GM23338 (cell line): ENCODE results near the gene WBP4. TPM values are rescaled to one million over a fixed set of nuclear protein-coding genes. Genes with fewer than 3 reads are reported as not detected.
"Not testable (repeated sequence)": the region's sequence is repeated elsewhere in the genome, so short reads cannot be mapped to it uniquely, and the experiment has no call there.

Experiments used
- ATAC-seq: fragments of 200-7000 bp; cut with Tn5 transposase; 3 replicates; pipeline ENCODE4 v1.9.1; 2020
- DNase-seq: peaks from one replicate; pipeline ENCODE4 v3.0.0-alpha.2; 2015; ENCODE audit warnings: low spot score
- H2AFZ ChIP-seq: fragments of 200-600 bp; sonication (generic); 2 replicates; pipeline ENCODE4 v1.8.0; 2016; ENCODE audit warnings: antibody characterized with exemption, mild to moderate bottlenecking, moderate library complexity
- H3F3A ChIP-seq: fragments of 200-600 bp; sonication (generic); replicated peaks from 2 replicates; pipeline ENCODE4 v1.8.0; 2017; ENCODE audit warnings: antibody characterized with exemption, mixed run types, low read depth
- H3K27ac ChIP-seq: fragments of 200-600 bp; sonication (generic); 2 replicates; pipeline ENCODE4 v1.6.1; 2016; ENCODE audit warnings: low read depth
- H3K27me3 ChIP-seq: fragments of 200-600 bp; sonication (generic); 2 replicates; pipeline ENCODE4 v1.8.0; 2016; ENCODE audit warnings: mild to moderate bottlenecking, mixed run types, moderate library complexity; ENCODE audit not compliant: insufficient read depth
- H3K36me3 ChIP-seq: fragments of 200-600 bp; sonication (generic); 2 replicates; pipeline ENCODE4 v1.8.0; 2016; ENCODE audit warnings: mild to moderate bottlenecking; ENCODE audit not compliant: insufficient read depth
- H3K4me1 ChIP-seq: fragments of 200-600 bp; sonication (generic); 2 replicates; pipeline ENCODE4 v1.8.0; 2016; ENCODE audit warnings: mild to moderate bottlenecking, moderate library complexity; ENCODE audit not compliant: insufficient read depth
- H3K4me2 ChIP-seq: fragments of 200-600 bp; sonication (generic); 2 replicates; pipeline ENCODE4 v1.7.1; 2017; ENCODE audit warnings: mixed run types
- H3K4me3 ChIP-seq: fragments of 200-600 bp; sonication (generic); 2 replicates; pipeline ENCODE4 v1.6.1; 2016; ENCODE audit warnings: mixed run types
- H3K79me2 ChIP-seq: fragments of 200-600 bp; sonication (generic); replicated peaks from 2 replicates; pipeline ENCODE4 v1.8.0; 2017; ENCODE audit warnings: mild to moderate bottlenecking; ENCODE audit not compliant: insufficient read depth
- H3K9me2 ChIP-seq: fragments of 200-600 bp; sonication (generic); 2 replicates; pipeline ENCODE4 v1.8.0; 2017; ENCODE audit not compliant: insufficient read depth
- H4K20me1 ChIP-seq: fragments of 200-600 bp; sonication (generic); replicated peaks from 2 replicates; pipeline ENCODE4 v1.8.0; 2017; ENCODE audit warnings: mild to moderate bottlenecking; ENCODE audit not compliant: insufficient read depth
- H3K27ac Mint-ChIP-seq: 2 replicates; pipeline ENCODE4 v1.8.0; 2020; ENCODE audit warnings: inconsistent platforms, mild to moderate bottlenecking, moderate library complexity, mixed read lengths
- H3K27me3 Mint-ChIP-seq: 3 replicates; pipeline ENCODE4 v1.8.0; 2022; ENCODE audit warnings: low read depth, mild to moderate bottlenecking, moderate library complexity, mixed read lengths, inconsistent platforms; ENCODE audit not compliant: insufficient read depth, poor library complexity
- H3K36me3 Mint-ChIP-seq: 3 replicates; pipeline ENCODE4 v1.8.0; 2021; ENCODE audit warnings: low read depth, mild to moderate bottlenecking, inconsistent platforms, moderate library complexity, mixed read lengths
- H3K4me1 Mint-ChIP-seq: 3 replicates; pipeline ENCODE4 v1.8.0; 2020; ENCODE audit warnings: mild to moderate bottlenecking, inconsistent platforms, mixed read lengths
- H3K4me3 Mint-ChIP-seq: 3 replicates; pipeline ENCODE4 v1.8.0; 2021; ENCODE audit warnings: moderate library complexity, mild to moderate bottlenecking, inconsistent platforms, mixed read lengths
- H3K9me3 Mint-ChIP-seq: 3 replicates; pipeline ENCODE4 v1.8.0; 2020; ENCODE audit warnings: moderate library complexity, mild to moderate bottlenecking, inconsistent platforms, mixed read lengths
- EZH2phosphoT487 ChIP-seq: fragments of 200-600 bp; sonication (generic); IDR thresholded peaks from one replicate; pipeline ENCODE4 v1.8.1; 2018; ENCODE audit warnings: antibody characterized with exemption; ENCODE audit not compliant: unreplicated experiment
- STAT1 ChIP-seq: IDR thresholded peaks from one replicate; pipeline ENCODE4 v1.6.1; 2016; ENCODE audit warnings: antibody characterized with exemption; ENCODE audit not compliant: unreplicated experiment
- polyA plus RNA-seq: library from polyadenylated mRNA; unstranded; fragments of >200 nt; fragmentation: Nextera tagmentation; extraction: Ambion mirVana; gene quantifications from 2 replicates; pipeline ENCODE4 v1.2.1, GENCODE V29; 2016
- total RNA-seq: library from RNA; depleted of rRNA; stranded (reverse); fragments of >200 nt; shearing (Covaris generic); gene quantifications from 2 replicates; pipeline ENCODE4 v1.2.3, GENCODE V29; 2014
- TF ChIP-seq, protein P1 (sequence below): fragments of 250-450 bp; sonication (Bioruptor Pico); IDR thresholded peaks from 2 replicates; pipeline ENCODE4 v1.5.0; 2020; ENCODE audit warnings: mild to moderate bottlenecking, moderate library complexity

Gene WBP4
- total and polyA plus RNA-seq, 2 experiments from 2014 or later = 7.6 to 33.8 TPM

- peak; percentile 86 for DNase-seq
- peaks cover 11% of the 10 kb centered on the region for H3K36me3 Mint-ChIP-seq
Observed at GRCh38 chr13:41085961-41086585, 24.8 kb downstream of the WBP4 start.

DNA sequence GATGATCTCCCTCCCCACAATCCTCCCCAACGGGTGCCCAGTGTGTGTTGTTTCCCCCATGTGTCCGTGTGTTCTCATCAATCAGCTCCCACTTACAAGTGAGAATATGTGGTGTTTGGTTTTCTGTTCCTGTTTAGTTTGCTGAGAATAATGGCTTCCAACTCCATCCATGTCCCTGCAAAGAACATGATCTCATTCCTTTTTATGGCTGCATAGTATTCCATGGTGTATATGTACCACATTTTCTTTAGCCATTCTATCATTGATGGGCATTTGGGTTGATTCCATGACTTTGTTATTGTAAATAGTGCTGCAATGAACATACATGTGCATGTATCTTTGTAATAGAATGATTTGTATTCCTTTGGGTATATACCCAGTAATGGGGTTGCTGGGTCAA is 34.4 kb downstream of the WBP4 start:
- not testable (repeated sequence) for ATAC-seq, H2AFZ ChIP-seq, H3F3A ChIP-seq, H3K36me3 ChIP-seq, H3K27ac Mint-ChIP-seq, H3K79me2 ChIP-seq, H3K4me1 ChIP-seq, H3K4me1 Mint-ChIP-seq, DNase-seq, H4K20me1 ChIP-seq, H3K4me2 ChIP-seq, H3K27me3 ChIP-seq, H3K9me3 Mint-ChIP-seq, H3K9me2 ChIP-seq, H3K4me3 ChIP-seq, H3K36me3 Mint-ChIP-seq, H3K4me3 Mint-ChIP-seq, H3K27me3 Mint-ChIP-seq, H3K27ac ChIP-seq

More at GRCh38 chr13:41085961-41086585, 24.8 kb downstream of the WBP4 start:
- Mint-ChIP-seq H3K4me1 (peaks cover 7% of the 10 kb centered on the region), H3K27ac (no peak overlapping the region), H3K9me3 (no peaks in the 10 kb centered on the region), H3K27me3 (no peaks in the 10 kb centered on the region), H3K4me3 (no peak overlapping the region; the same call in 2 of the 3 replicates)
- H3K36me3 ChIP-seq = peaks cover 7% of the 10 kb centered on the region; the same call in 1 of the 2 replicates
- no peaks in the 10 kb centered on the region for H3K9me2 ChIP-seq
- TF ChIP-seq EZH2phosphoT487 (no peak), STAT1 (no peak)
- TF ChIP-seq, protein P1, sequence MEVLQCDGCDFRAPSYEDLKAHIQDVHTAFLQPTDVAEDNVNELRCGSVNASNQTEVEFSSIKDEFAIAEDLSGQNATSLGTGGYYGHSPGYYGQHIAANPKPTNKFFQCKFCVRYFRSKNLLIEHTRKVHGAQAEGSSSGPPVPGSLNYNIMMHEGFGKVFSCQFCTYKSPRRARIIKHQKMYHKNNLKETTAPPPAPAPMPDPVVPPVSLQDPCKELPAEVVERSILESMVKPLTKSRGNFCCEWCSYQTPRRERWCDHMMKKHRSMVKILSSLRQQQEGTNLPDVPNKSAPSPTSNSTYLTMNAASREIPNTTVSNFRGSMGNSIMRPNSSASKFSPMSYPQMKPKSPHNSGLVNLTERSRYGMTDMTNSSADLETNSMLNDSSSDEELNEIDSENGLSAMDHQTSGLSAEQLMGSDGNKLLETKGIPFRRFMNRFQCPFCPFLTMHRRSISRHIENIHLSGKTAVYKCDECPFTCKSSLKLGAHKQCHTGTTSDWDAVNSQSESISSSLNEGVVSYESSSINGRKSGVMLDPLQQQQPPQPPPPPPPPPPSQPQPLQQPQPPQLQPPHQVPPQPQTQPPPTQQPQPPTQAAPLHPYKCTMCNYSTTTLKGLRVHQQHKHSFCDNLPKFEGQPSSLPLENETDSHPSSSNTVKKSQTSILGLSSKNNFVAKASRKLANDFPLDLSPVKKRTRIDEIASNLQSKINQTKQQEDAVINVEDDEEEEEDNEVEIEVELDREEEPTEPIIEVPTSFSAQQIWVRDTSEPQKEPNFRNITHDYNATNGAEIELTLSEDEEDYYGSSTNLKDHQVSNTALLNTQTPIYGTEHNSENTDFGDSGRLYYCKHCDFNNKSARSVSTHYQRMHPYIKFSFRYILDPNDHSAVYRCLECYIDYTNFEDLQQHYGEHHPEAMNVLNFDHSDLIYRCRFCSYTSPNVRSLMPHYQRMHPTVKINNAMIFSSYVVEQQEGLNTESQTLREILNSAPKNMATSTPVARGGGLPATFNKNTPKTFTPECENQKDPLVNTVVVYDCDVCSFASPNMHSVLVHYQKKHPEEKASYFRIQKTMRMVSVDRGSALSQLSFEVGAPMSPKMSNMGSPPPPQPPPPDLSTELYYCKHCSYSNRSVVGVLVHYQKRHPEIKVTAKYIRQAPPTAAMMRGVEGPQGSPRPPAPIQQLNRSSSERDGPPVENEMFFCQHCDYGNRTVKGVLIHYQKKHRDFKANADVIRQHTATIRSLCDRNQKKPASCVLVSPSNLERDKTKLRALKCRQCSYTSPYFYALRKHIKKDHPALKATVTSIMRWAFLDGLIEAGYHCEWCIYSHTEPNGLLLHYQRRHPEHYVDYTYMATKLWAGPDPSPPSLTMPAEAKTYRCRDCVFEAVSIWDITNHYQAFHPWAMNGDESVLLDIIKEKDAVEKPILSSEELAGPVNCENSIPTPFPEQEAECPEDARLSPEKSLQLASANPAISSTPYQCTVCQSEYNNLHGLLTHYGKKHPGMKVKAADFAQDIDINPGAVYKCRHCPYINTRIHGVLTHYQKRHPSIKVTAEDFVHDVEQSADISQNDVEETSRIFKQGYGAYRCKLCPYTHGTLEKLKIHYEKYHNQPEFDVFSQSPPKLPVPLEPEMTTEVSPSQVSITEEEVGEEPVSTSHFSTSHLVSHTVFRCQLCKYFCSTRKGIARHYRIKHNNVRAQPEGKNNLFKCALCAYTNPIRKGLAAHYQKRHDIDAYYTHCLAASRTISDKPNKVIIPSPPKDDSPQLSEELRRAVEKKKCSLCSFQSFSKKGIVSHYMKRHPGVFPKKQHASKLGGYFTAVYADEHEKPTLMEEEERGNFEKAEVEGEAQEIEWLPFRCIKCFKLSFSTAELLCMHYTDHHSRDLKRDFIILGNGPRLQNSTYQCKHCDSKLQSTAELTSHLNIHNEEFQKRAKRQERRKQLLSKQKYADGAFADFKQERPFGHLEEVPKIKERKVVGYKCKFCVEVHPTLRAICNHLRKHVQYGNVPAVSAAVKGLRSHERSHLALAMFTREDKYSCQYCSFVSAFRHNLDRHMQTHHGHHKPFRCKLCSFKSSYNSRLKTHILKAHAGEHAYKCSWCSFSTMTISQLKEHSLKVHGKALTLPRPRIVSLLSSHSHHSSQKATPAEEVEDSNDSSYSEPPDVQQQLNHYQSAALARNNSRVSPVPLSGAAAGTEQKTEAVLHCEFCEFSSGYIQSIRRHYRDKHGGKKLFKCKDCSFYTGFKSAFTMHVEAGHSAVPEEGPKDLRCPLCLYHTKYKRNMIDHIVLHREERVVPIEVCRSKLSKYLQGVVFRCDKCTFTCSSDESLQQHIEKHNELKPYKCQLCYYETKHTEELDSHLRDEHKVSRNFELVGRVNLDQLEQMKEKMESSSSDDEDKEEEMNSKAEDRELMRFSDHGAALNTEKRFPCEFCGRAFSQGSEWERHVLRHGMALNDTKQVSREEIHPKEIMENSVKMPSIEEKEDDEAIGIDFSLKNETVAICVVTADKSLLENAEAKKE (CRISPR knock-in tag) = peak; percentile 82; the same call in 1 of the 2 replicates
- no peaks in the 10 kb centered on the region for H3F3A ChIP-seq
- no peak overlapping the region for H3K4me3 ChIP-seq
- ATAC-seq = peak; percentile 99
- H3K4me1 ChIP-seq = no peaks in the 10 kb centered on the region; the same call in 1 of the 2 replicates
- H3K27me3 ChIP-seq = no peaks in the 10 kb centered on the region
- 0 out of 2 replicates have a peak, but pooled peaks cover 4% of the 10 kb centered on the region for H4K20me1 ChIP-seq
- H3K79me2 ChIP-seq = no peaks in the 10 kb centered on the region
- no peak overlapping the region for H3K4me2 ChIP-seq
- H2AFZ ChIP-seq = no peak overlapping the region
- H3K27ac ChIP-seq = no peak overlapping the region
